Stimulated activated naive CD8-positive, alpha-beta T cell treated with anti-CD3 and anti-CD28 coated beads, Interleukin-15, Interleukin-2, amounts not matched to agents 100 ng/mL and 50 ng/mL, for 24 hours (primary cell): ENCODE results near the gene GABRR1.

Source experiments
- H3K27ac Mint-ChIP-seq: one replicate; pipeline ENCODE4 v1.8.0; 2021; ENCODE audit warnings: mild to moderate bottlenecking, mixed read lengths
- H3K27me3 Mint-ChIP-seq: one replicate; pipeline ENCODE4 v1.8.0; 2021; ENCODE audit warnings: mixed read lengths
- H3K36me3 Mint-ChIP-seq: one replicate; pipeline ENCODE4 v1.8.0; 2021; ENCODE audit warnings: low read depth, mixed read lengths
- H3K4me1 Mint-ChIP-seq: one replicate; pipeline ENCODE4 v1.8.0; 2021; ENCODE audit warnings: low read depth, mixed read lengths
- H3K4me3 Mint-ChIP-seq: one replicate; pipeline ENCODE4 v1.8.0; 2021; ENCODE audit warnings: mild to moderate bottlenecking, mixed read lengths
- H3K9me3 Mint-ChIP-seq: one replicate; pipeline ENCODE4 v1.8.0; 2021; ENCODE audit warnings: mixed read lengths

GABRR1 gene

DNA sequence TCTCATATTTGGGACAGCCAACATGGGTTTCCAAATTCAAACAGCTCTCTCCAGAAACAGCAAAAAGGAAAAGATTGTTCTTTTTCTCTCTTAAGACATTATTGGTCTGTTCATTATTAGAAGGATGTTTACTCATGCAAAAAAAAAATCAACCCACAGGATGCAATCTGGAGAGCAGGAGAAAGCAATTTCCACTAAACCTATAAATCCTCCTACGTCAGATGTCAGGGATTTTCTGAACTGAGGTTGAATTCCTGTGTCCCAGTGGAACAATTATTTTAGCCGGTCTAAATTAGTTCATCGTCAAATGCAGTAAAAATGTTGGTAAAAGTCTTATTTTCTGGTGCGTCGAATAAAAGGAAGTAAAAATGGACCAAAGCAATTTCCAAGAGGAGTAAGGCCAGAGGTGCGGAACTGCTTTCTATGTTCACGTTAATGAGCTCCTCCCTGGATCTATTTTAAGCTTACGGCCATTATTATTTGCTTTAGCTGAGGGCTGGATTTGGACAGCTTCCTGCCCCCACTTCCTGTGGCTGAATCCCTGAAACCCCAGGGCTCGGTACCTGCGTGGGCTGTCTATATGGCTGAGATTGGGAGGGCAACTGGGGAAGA lies at the start of gene GABRR1:
Gene GABRR1, minus strand, starts transcription at position 60 of the 612 bp plus-strand sequence. Its CDS starts 36 bp downstream, at position 24.
- Mint-ChIP-seq H3K4me1 (no peaks in the 10 kb centered on the region), H3K4me3 (no peak within 1 kb of the TSS), H3K27ac (no peak within 1 kb of the TSS), H3K9me3 (no peaks in the 10 kb centered on the region), H3K36me3 (no peaks in the 10 kb centered on the region), H3K27me3 (peaks cover 3% of the 10 kb centered on the region)

DNA sequence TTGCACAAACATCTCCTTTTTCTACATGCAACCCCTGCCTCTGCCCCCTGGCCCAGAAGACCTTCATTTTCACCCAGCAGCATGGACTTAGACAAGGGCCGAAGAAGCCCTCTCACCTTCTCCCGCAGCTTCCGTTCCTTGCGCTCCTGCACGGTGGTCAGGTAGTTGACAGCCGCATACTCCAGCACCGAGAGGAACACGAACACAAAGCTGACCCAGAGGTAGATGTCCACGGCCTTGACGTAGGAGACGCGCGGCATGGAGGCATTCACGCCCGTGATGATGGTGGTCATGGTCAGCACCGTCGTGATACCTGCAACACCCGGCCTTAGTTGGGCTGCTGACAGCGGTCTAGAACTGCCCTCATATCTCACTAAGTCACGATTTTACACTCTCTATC lies 47.1 kb upstream of the GABRR1 start:
- peaks cover 8% of the 10 kb centered on the region for H3K4me1 Mint-ChIP-seq
- H3K9me3 Mint-ChIP-seq, result no peaks in the 10 kb centered on the region
- no peaks in the 10 kb centered on the region for H3K27me3 Mint-ChIP-seq
- no peak overlapping the region for H3K27ac Mint-ChIP-seq
- H3K36me3 Mint-ChIP-seq, result no peaks in the 10 kb centered on the region
- no peak overlapping the region for H3K4me3 Mint-ChIP-seq

DNA sequence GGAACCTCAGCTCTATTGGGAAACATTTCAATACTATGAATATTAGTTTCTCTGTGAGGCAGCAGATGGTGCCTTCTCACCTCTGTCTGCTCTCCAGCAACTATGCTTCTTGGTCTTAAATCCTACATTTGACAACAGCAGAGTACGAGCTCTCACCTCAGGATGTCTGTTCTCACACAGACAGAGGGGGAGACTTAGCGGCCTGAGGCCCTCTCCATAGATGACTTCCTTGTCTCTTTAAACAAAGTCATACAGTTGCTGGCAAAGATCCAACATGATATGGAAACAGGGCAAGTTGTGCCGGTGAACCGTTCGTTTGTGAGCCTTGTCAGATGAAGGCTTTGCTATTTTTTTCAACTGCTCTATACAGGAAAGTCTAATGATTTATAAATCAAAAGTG lies 43.7 kb upstream of the GABRR1 start:
- no peak overlapping the region for H3K4me3 Mint-ChIP-seq
- no peaks in the 10 kb centered on the region for H3K27me3 Mint-ChIP-seq
- H3K4me1 Mint-ChIP-seq, result peaks cover 8% of the 10 kb centered on the region
- H3K27ac Mint-ChIP-seq, result no peak overlapping the region
- no peaks in the 10 kb centered on the region for H3K36me3 Mint-ChIP-seq
- no peaks in the 10 kb centered on the region for H3K9me3 Mint-ChIP-seq

DNA sequence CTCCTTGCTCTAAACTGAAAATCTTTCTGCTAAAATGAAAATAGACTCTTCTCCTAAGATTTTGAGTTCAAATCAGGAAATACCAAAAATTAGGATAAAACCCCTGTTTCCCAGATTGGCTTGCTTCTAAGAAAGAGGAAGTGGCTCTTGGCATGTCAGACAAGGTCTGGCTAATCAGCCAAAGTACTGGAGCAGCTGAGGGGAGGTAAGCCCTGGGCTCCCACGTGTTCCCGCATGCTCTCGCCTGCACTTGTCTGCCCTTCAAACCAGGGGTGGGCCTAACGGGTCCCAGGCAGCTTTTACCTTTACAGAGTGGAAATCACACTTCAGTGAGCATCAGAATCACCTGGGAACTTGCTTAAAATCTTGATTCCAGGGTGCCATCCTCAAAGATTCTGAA lies 43.2 kb upstream of the GABRR1 start:
- H3K27ac Mint-ChIP-seq, result no peak overlapping the region
- no peaks in the 10 kb centered on the region for H3K9me3 Mint-ChIP-seq
- H3K4me3 Mint-ChIP-seq, result no peak overlapping the region
- no peaks in the 10 kb centered on the region for H3K36me3 Mint-ChIP-seq
- H3K27me3 Mint-ChIP-seq, result no peaks in the 10 kb centered on the region
- peaks cover 8% of the 10 kb centered on the region for H3K4me1 Mint-ChIP-seq

DNA sequence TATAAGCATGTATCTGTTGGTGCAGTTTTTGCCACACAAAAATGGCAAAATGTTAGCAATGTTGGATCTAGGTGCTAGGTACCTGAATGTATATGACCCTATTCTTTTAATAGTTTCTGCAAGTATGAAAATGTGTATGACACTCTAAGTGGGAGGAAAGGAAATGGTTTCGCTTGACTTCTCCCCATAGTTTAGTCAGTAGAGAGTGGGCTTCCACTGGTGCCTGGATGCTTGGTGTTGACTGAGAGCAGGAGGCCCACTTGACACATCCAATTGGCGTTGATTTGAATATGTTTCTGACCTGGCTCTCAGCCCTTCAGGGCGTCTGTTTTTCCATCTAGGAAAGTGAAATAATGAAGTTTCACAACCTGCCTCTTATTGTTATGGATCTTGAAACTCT lies 41.8 kb upstream of the GABRR1 start:
- no peaks in the 10 kb centered on the region for H3K27me3 Mint-ChIP-seq

DNA sequence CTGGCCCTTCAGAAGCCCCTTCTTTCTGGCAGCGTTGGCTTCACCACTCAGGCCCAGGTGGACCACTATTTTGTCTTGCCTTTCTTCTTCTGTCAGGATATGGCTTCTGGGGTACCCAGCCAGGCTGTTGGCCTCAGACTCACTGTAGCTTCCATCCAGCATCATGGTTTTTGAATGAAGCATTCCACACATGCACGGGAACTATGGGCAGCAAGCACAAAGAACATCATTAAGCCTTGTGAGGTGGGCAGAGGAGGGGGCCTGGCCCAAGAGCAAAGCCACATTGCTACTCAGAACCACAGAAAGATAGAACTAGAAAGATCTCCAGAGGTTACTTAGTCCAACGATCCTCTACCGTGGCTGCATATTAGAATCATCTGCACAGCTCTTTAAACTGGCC lies 40.6 kb upstream of the GABRR1 start:
- H3K4me1 Mint-ChIP-seq, result peaks cover 8% of the 10 kb centered on the region
- no peaks in the 10 kb centered on the region for H3K36me3 Mint-ChIP-seq
- no peak overlapping the region for H3K4me3 Mint-ChIP-seq
- no peaks in the 10 kb centered on the region for H3K27me3 Mint-ChIP-seq
- no peaks in the 10 kb centered on the region for H3K9me3 Mint-ChIP-seq
- no peak overlapping the region for H3K27ac Mint-ChIP-seq

More for the DNA sequence above, 41.8 kb upstream of the GABRR1 start:
- H3K27ac Mint-ChIP-seq, result no peak overlapping the region
- peaks cover 8% of the 10 kb centered on the region for H3K4me1 Mint-ChIP-seq
- H3K4me3 Mint-ChIP-seq, result no peak overlapping the region
- no peaks in the 10 kb centered on the region for H3K9me3 Mint-ChIP-seq
- no peaks in the 10 kb centered on the region for H3K36me3 Mint-ChIP-seq

DNA sequence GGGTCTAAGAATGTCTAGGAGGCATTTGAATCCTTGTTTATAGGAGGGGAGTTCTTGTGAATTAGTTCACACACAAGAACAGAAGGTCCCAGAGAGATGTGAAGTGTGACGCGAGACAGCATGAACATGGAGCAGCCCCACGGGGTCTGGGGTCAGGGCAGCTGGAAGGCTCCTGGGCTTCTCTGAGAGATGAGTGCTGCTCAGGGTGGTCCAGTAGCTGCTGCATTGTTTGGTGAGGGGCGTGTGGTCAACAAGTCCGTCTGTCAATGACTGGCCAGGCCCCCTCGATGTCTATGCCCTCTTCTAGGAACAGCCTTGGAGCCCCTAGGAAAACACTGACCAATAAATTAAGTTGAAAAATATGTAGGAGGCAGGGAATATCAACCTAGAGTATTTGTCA lies 40.2 kb upstream of the GABRR1 start:
- no peaks in the 10 kb centered on the region for H3K27me3 Mint-ChIP-seq
- H3K36me3 Mint-ChIP-seq, result no peaks in the 10 kb centered on the region
- H3K27ac Mint-ChIP-seq, result no peak overlapping the region
- H3K4me1 Mint-ChIP-seq, result peaks cover 8% of the 10 kb centered on the region
- H3K4me3 Mint-ChIP-seq, result no peak overlapping the region
- no peaks in the 10 kb centered on the region for H3K9me3 Mint-ChIP-seq

DNA sequence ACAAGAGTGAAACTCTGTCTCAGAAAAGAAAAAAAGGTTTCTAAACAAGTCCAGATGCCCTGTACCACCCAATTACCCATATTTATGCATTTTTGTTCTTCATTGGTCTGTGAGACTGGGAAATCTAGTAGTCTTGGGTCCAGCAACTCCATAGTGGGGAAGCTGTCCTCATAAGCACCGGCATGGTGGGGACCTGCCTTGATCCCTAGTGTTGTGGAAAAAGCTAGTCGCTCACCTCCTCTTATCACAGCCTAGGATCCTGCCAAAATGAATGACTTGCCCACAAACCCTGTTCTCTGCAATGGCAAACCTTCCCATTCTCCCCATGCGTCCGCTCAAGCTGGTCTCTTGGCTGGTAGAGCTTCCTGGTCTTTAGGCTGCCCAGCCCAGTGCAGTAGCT lies 38.3 kb upstream of the GABRR1 start:
- Mint-ChIP-seq H3K36me3 (no peaks in the 10 kb centered on the region), H3K9me3 (no peaks in the 10 kb centered on the region), H3K4me1 (no peaks in the 10 kb centered on the region), H3K27ac (no peak overlapping the region), H3K27me3 (no peaks in the 10 kb centered on the region), H3K4me3 (no peak overlapping the region)

DNA sequence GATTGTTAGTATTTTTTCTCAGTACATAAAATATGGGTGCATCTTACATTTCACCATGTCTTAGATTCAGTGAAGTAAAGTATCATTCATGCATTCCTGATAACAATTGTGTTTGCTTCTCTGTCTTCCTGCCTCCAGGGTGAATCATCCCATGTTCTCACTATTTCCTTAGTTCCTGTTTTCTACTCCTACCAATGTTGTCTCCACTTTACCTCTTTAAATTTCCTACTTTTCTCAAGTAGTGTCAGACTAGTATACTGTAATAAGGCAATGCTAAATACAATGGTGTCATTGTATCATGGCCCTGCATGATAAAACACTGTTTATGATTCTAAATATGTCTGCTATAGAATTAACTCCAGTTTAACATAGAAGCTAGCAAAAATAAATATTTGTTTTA lies 37.4 kb upstream of the GABRR1 start:
- Mint-ChIP-seq H3K4me3 (no peak overlapping the region), H3K4me1 (no peaks in the 10 kb centered on the region), H3K27me3 (no peaks in the 10 kb centered on the region), H3K36me3 (no peaks in the 10 kb centered on the region), H3K9me3 (no peaks in the 10 kb centered on the region), H3K27ac (no peak overlapping the region)

DNA sequence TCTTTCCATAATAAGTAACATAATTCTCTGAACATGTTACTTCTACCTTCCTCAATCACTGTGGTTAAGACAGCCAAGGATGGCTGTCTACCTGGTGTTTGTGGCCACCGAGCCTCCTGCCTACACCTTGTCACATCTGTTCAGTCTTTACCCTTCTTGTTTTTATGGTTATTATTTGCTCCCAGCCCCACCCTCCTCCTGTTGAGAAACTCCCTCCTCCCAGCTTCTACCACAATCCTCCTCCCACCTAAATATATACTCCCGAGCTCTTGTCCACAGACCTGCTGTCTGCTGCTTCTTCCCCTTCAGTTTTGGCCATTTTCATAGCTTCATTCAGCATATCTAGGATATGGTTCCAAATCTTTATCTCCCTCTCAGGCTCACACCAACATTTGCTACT lies 35.7 kb upstream of the GABRR1 start:
- no peaks in the 10 kb centered on the region for H3K4me1 Mint-ChIP-seq
- no peak overlapping the region for H3K4me3 Mint-ChIP-seq
- no peaks in the 10 kb centered on the region for H3K9me3 Mint-ChIP-seq
- peaks cover under 1% of the 10 kb centered on the region for H3K27me3 Mint-ChIP-seq
- no peaks in the 10 kb centered on the region for H3K36me3 Mint-ChIP-seq
- H3K27ac Mint-ChIP-seq, result no peak overlapping the region

DNA sequence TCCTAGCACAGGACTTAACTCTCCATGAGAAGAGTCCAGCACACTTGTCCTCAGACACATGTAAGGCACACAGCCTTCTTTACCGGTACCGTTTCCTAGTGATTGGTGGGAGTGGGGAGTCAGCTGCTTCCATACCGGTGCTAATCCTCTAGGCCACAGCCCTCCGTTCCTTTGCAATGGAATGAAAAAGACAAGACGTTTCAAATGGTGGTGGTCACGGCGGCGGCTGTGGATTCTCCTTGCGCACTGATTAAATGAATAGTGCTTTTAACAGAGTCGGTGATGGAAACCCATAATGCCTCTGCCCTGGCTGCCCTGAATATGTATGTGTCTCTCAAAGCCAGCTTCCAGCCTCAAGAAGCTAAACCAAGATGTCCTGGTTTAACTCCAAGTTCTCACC lies 34.8 kb upstream of the GABRR1 start:
- H3K4me1 Mint-ChIP-seq, result no peaks in the 10 kb centered on the region
- peaks cover 6% of the 10 kb centered on the region for H3K27me3 Mint-ChIP-seq
- no peak overlapping the region for H3K27ac Mint-ChIP-seq
- H3K9me3 Mint-ChIP-seq, result no peaks in the 10 kb centered on the region
- no peaks in the 10 kb centered on the region for H3K36me3 Mint-ChIP-seq
- H3K4me3 Mint-ChIP-seq, result no peak overlapping the region

DNA sequence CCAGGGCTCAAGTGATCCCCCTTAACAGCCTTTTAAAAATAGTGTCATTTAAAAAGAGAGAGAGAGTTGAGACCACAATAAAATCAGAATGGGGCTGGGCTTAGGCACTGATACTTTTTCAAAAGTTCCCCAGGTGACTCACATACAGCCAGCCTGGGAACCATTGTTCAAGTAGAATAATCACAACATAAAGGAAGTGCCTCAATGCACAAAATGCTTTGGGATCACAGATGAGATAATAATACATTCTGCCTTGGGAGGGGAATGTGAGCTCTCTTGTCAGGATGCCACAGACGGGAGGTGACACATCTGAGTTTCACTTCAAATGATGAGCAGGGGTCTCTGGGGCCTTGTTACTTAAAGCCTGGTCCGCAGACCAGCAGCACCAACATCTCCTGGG lies 34.0 kb upstream of the GABRR1 start:
- H3K27me3 Mint-ChIP-seq, result peaks cover 7% of the 10 kb centered on the region
- no peak overlapping the region for H3K27ac Mint-ChIP-seq

DNA sequence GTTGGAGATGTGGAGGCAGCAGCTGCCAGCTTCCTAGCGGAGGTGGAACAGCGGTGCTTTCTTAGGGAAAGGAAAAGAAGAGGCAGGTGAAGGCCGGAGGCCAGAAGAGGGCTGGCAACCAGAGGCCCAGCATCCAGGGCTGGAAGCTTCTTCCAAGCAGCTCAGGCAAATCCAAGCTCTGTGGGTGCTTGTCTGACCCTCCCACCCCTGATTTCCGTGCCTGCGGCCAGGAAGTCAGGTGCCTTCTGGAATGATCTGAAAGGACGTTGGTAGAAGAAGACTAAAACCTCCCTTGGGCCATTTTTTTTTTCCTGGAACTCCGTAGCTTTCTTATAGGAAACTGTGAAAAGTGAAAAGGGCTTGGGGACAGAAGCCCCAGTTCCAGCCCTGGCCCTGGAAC lies 33.1 kb upstream of the GABRR1 start:
- Mint-ChIP-seq H3K36me3 (no peaks in the 10 kb centered on the region), H3K4me3 (no peak overlapping the region), H3K27me3 (peaks cover 7% of the 10 kb centered on the region), H3K27ac (no peak overlapping the region), H3K4me1 (no peaks in the 10 kb centered on the region), H3K9me3 (no peaks in the 10 kb centered on the region)

More for the DNA sequence above, 34.0 kb upstream of the GABRR1 start:
- Mint-ChIP-seq H3K9me3 (no peaks in the 10 kb centered on the region), H3K4me3 (no peak overlapping the region), H3K4me1 (no peaks in the 10 kb centered on the region), H3K36me3 (no peaks in the 10 kb centered on the region)

DNA sequence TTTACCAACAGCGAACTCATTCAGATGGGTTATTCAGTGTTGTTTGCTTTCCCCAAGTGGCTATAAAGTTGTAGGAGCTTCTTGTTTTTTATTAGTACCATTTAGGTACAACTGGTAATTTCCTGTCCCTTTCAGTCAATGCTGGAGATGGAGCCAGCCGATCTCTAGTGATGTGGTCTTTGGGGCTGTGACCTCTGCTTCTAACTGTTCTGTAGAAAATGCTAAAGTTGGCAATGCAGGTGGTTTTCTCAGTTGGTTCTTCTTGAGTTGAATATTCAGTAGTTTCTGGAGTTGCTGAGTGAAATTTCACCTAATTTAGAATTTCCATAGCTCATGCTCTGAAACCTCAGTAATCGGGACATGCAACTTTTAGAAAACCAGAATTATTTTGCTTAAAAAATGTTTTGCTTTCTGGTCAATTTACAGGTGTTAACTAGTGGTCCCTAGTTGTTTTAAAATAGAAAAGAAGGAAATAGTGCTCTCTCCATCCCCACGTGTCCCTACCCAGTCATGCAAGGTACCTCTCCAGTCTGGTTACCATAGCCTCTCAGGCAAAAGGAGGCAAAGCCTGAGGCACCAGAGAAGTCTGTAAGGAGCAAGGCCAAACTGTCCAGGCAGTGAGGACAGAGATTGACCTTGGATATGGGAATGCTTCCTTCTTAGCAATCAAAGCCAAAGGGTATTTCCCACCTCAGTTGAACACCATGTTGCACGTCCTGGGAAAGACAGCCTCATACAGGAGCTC lies 27.3 kb upstream of the GABRR1 start:
- H3K4me3 Mint-ChIP-seq, result no peak overlapping the region
- no peaks in the 10 kb centered on the region for H3K9me3 Mint-ChIP-seq
- no peak overlapping the region for H3K27ac Mint-ChIP-seq

DNA sequence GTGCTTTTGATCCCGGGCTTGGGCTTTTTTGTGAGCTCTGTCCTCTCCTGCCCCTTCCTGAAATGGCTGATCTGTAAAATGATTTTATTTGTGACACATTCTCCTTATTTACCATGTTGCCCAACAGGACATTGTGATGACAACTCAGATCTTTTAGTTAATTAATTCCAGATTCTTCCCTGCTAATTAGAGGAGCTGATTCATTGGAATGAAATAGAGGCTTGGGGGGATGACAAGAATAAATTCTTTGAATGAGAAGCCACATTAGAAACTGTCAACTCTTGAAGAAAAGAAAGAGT lies 26.1 kb upstream of the GABRR1 start:
- Mint-ChIP-seq H3K4me1 (peaks cover 12% of the 10 kb centered on the region), H3K27me3 (peaks cover 10% of the 10 kb centered on the region), H3K4me3 (no peak overlapping the region), H3K36me3 (no peaks in the 10 kb centered on the region), H3K27ac (no peak overlapping the region), H3K9me3 (no peaks in the 10 kb centered on the region)

More for the DNA sequence above, 27.3 kb upstream of the GABRR1 start:
- Mint-ChIP-seq H3K36me3 (no peaks in the 10 kb centered on the region), H3K4me1 (peaks cover 8% of the 10 kb centered on the region), H3K27me3 (peaks cover 10% of the 10 kb centered on the region)
